ENCODE measurements around the gene LRIT3. TPM values are rescaled to one million over a fixed set of nuclear protein-coding genes. Genes with fewer than 3 reads are reported as not detected.
A peak's percentile ranks its signal among the peaks of the same experiment; 100 is the strongest.

The LRIT3 gene
- total RNA-seq, 1 donor from 2014 or later = 0.08 TPM

DNA sequence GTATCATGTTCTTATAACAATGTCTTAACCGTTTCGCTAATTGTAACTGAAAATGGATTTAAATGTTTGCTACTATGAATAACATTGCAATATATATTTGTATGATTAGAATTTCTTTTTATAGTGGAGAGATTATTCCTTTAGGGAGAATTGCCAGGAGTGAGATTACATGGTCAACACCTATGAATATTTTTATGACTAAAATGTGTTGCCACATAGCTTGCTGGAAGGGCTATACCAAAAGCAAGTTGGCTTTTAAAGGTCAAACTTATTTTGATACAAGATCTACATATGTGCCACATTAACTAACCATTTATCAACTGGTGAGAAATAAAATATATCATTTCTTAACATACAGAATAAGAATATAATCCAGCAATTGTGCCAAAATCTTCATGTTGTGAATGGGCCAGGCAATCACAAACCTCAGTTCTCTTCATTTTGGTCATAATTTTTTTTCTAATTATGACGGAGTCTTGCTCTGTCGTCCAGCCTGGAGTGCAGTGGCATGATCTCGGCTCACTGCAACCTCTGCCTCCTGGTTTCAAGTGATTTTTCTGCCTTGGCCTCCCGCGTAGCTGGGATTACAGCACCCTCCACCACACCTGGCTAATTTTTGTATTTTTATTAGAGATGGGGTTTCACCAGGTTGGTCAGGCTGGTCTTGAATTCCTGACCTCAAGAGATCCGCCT is 54.8 kb downstream of the LRIT3 start:
- Histone ChIP-seq H3K27me3 (ENCODE audit: control insufficient read depth, insufficient read depth, low read length) (no peaks in the 10 kb centered on the region), H3K36me3 (ENCODE audit: control insufficient read depth, insufficient read depth, low read length) (no peaks in the 10 kb centered on the region), H3K4me3 (ENCODE audit: low read depth, low read length) (no peak overlapping the region)
- no peak for DNase-seq (ENCODE audit: low read depth)
- TF ChIP-seq, protein P1, sequence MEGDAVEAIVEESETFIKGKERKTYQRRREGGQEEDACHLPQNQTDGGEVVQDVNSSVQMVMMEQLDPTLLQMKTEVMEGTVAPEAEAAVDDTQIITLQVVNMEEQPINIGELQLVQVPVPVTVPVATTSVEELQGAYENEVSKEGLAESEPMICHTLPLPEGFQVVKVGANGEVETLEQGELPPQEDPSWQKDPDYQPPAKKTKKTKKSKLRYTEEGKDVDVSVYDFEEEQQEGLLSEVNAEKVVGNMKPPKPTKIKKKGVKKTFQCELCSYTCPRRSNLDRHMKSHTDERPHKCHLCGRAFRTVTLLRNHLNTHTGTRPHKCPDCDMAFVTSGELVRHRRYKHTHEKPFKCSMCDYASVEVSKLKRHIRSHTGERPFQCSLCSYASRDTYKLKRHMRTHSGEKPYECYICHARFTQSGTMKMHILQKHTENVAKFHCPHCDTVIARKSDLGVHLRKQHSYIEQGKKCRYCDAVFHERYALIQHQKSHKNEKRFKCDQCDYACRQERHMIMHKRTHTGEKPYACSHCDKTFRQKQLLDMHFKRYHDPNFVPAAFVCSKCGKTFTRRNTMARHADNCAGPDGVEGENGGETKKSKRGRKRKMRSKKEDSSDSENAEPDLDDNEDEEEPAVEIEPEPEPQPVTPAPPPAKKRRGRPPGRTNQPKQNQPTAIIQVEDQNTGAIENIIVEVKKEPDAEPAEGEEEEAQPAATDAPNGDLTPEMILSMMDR (IDR thresholded peaks at IDR 0.05; ENCODE audit: insufficient read depth, low read length, poor library complexity, severe bottlenecking) = no peak

DNA sequence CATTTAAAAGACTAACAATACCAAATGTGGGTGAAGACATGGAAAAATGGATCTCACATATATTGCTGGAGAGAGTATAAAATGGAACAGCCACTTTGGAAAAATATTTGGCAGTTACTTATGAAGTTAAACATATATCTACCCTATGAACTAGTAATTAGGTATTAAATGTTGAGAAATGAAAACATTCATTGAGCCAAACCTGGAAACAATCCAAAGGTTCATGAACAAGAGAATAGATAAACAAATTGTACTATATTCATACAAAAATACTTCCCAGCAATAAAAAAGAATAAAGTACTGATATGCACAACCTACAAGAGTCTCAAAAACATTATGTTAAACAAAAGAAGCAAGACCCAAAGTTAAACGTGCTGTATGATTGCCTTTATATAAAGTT is 60.8 kb downstream of the LRIT3 start:
- Histone ChIP-seq H3K4me3 (ENCODE audit: low read depth, low read length) (no peak overlapping the region), H3K27me3 (ENCODE audit: control insufficient read depth, insufficient read depth, low read length) (no peaks in the 10 kb centered on the region), H3K36me3 (ENCODE audit: control insufficient read depth, insufficient read depth, low read length) (no peaks in the 10 kb centered on the region)
- no peak for DNase-seq (ENCODE audit: low read depth)
- TF ChIP-seq, protein P1 (IDR thresholded peaks at IDR 0.05; ENCODE audit: insufficient read depth, low read length, poor library complexity, severe bottlenecking) = no peak

DNA sequence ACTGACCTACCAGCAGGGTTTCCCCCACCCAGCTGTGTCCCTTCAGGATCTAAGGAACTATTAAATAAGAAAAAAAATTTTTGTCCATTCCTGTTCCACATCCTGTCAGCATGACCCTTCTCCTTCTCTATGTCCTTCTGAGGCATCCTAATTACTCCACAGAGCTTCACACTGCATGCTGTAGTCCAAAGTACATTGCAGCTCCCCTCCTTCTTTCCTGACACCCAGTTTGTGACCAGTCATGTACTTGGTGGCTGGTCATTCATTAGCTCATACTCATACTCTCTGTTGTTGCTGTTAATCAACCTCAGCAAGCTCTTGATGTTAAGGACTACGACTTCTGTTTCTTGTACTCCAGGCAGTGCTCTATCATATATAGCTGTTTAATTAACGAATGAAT is 62.3 kb downstream of the LRIT3 start:
- Histone ChIP-seq H3K4me3 (ENCODE audit: low read depth, low read length) (no peak overlapping the region), H3K36me3 (ENCODE audit: control insufficient read depth, insufficient read depth, low read length) (no peaks in the 10 kb centered on the region), H3K27me3 (ENCODE audit: control insufficient read depth, insufficient read depth, low read length) (no peaks in the 10 kb centered on the region)
- TF ChIP-seq, protein P1 (IDR thresholded peaks at IDR 0.05; ENCODE audit: insufficient read depth, low read length, poor library complexity, severe bottlenecking) = no peak
- no peak for DNase-seq (ENCODE audit: low read depth)

DNA sequence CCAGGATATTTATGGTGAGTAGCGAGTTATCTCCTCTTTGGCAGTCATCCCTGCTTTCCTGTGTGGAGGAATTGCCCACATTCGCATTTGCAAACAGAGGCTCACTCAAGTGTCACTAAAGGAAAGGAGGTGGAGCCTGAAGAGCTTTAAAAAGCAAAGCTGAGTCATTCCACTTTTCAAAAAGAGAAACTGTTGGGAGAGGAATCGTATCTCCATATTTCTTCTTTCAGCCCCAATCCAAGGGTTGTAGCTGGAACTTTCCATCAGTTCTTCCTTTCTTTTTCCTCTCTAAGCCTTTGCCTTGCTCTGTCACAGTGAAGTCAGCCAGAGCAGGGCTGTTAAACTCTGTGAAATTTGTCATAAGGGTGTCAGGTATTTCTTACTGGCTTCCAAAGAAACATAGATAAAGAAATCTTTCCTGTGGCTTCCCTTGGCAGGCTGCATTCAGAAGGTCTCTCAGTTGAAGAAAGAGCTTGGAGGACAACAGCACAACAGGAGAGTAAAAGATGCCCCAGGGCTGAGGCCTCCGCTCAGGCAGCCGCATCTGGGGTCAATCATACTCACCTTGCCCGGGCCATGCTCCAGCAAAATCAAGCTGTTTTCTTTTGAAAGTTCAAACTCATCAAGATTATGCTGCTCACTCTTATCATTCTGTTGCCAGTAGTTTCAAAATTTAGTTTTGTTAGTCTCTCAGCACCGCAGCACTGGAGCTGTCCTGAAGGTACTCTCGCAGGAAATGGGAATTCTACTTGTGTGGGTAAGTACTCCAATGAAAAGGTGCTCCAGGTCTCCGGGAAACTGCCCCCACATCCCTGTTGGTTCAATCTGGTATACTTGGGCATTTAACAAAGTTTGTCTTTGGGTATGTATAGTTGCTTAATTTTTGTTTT is 65.0 kb downstream of the LRIT3 start, which contains the start of gene EGF:
Gene EGF, plus strand, starts transcription at position 178 of the 890 bp plus-strand sequence. Its CDS starts 453 bp downstream, at position 631.
- no peak within 1 kb of the TSS for H3K4me3 ChIP-seq (ENCODE audit: low read depth, low read length)
- no peaks in the 10 kb centered on the region for H3K36me3 ChIP-seq (ENCODE audit: control insufficient read depth, insufficient read depth, low read length)
- DNase-seq (ENCODE audit: low read depth) = peak; percentile 41
- no peaks in the 10 kb centered on the region for H3K27me3 ChIP-seq (ENCODE audit: control insufficient read depth, insufficient read depth, low read length)
- TF ChIP-seq, protein P1 (IDR thresholded peaks at IDR 0.05; ENCODE audit: insufficient read depth, low read length, poor library complexity, severe bottlenecking) = no peak

DNA sequence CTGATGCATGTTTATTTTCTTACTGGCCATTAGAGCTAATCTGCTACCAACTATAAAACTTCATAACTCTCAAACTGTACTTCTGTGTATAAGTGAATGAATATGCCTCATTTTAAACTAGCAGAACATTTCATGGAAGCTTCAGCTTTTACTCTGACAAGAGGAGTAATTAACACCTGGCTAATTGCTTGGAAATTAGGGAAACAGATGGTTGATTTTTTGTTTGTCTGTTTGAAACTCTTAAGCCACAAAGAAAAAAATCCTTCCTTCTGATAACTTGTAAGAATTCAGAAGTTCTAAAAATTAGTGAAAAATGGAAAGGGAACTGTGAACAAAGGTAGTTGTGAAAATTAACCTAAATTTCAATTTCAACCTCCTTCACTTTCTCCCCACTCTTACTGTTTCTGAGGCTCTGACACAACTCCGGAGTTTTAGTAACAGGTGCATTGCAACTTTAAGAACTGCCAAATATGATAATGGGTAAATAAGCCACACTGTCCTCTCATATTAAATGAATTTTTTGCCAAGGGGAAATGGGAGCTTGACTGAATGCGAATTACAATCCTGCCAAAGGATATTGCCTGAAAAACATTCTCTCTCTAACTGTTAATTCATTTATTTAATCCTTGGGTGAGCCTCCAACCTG is 65.8 kb downstream of the LRIT3 start:
- TF ChIP-seq, protein P1 (IDR thresholded peaks at IDR 0.05; ENCODE audit: insufficient read depth, low read length, poor library complexity, severe bottlenecking) = no peak
- no peak for DNase-seq (ENCODE audit: low read depth)
- Histone ChIP-seq H3K4me3 (ENCODE audit: low read depth, low read length) (no peak overlapping the region), H3K27me3 (ENCODE audit: control insufficient read depth, insufficient read depth, low read length) (no peaks in the 10 kb centered on the region), H3K36me3 (ENCODE audit: control insufficient read depth, insufficient read depth, low read length) (no peaks in the 10 kb centered on the region)
